GM19025 (cell line): ENCODE results near the gene CUEDC1.

Experiments used
- ATAC-seq: cut with Tn5 transposase; IDR thresholded peaks from one replicate; pipeline ENCODE4 v1.9.1; 2021; ENCODE audit warnings: mild to moderate bottlenecking, low read depth, moderate library complexity; ENCODE audit not compliant: unreplicated experiment

Gene CUEDC1

GRCh38 chr17:57920916-57921703 lies 34.1 kb downstream of the CUEDC1 start:
- ATAC-seq = no peak

- no peak for ATAC-seq
Measured at GRCh38 chr17:57919918-57920317, 35.3 kb downstream of the CUEDC1 start.

GRCh38 chr17:57918017-57918895 lies 37.0 kb downstream of the CUEDC1 start:
- no peak for ATAC-seq

- ATAC-seq = no peak
Measured at GRCh38 chr17:57916925-57917858, 38.0 kb downstream of the CUEDC1 start.

GRCh38 chr17:57915985-57916757 lies 39.0 kb downstream of the CUEDC1 start:
- no peak for ATAC-seq

- ATAC-seq = no peak
Measured at GRCh38 chr17:57915544-57915943, 39.7 kb downstream of the CUEDC1 start.

- no peak for ATAC-seq
Measured at GRCh38 chr17:57914273-57915142, 40.7 kb downstream of the CUEDC1 start.

- no peak for ATAC-seq
Measured at GRCh38 chr17:57913575-57914272, 41.5 kb downstream of the CUEDC1 start.

- no peak for ATAC-seq
Measured at GRCh38 chr17:57911834-57912673, 43.2 kb downstream of the CUEDC1 start.

- ATAC-seq = no peak
Measured at GRCh38 chr17:57910462-57911420, 44.5 kb downstream of the CUEDC1 start.

- no peak for ATAC-seq
Measured at GRCh38 chr17:57909551-57909950, 45.7 kb downstream of the CUEDC1 start.

GRCh38 chr17:57908278-57908677 lies 46.9 kb downstream of the CUEDC1 start:
- ATAC-seq = no peak

GRCh38 chr17:57906910-57907309 lies 48.3 kb downstream of the CUEDC1 start:
- no peak for ATAC-seq

- ATAC-seq = no peak
Measured at GRCh38 chr17:57905875-57906455, 49.2 kb downstream of the CUEDC1 start.

- ATAC-seq = no peak
Measured at GRCh38 chr17:57903961-57904360, 51.3 kb downstream of the CUEDC1 start.
